NCI-H82 (cell line): Measurements from ENCODE around the gene LGALS3BP.
A peak's percentile ranks its signal among the peaks of the same experiment; 100 is the strongest.
"Not testable (repeated sequence)": the region's sequence is repeated elsewhere in the genome, so short reads cannot be mapped to it uniquely, and the experiment has no call there.

Source experiments
- DNase-seq: peaks from one replicate; lab custom pipeline; 2025; lab: John Stamatoyannopoulos, UW

The LGALS3BP gene

GRCh38 chr17:78980624-78980972, 875 bp upstream of the LGALS3BP start:
- DNase-seq = no peak

- DNase-seq = no peak
Observed at GRCh38 chr17:78977997-78978973, 1.4 kb downstream of the LGALS3BP start.

- DNase-seq = no peak
Observed at GRCh38 chr17:78977681-78977943, 2.1 kb downstream of the LGALS3BP start.

- no peak for DNase-seq
Observed at GRCh38 chr17:78976907-78977680, 2.6 kb downstream of the LGALS3BP start.

- DNase-seq = peak; percentile 84
Observed at GRCh38 chr17:78974635-78975591, 4.8 kb downstream of the LGALS3BP start.

- DNase-seq = no peak
Observed at GRCh38 chr17:78973792-78974520, 5.8 kb downstream of the LGALS3BP start.

- no peak for DNase-seq
Observed at GRCh38 chr17:78973196-78973595, 6.5 kb downstream of the LGALS3BP start.

GRCh38 chr17:78972507-78973105, 7.1 kb downstream of the LGALS3BP start:
- no peak for DNase-seq

GRCh38 chr17:78971756-78972506, 7.8 kb downstream of the LGALS3BP start:
- DNase-seq = no peak

GRCh38 chr17:78970834-78971755, 8.6 kb downstream of the LGALS3BP start:
- DNase-seq = peak; percentile 90

GRCh38 chr17:78969865-78970264, 9.9 kb downstream of the LGALS3BP start:
- DNase-seq = no peak

GRCh38 chr17:78967782-78968362, 11.9 kb downstream of the LGALS3BP start:
- DNase-seq = no peak

GRCh38 chr17:78966910-78967600, 12.7 kb downstream of the LGALS3BP start:
- DNase-seq = no peak

- DNase-seq = no peak
Observed at GRCh38 chr17:78966123-78966813, 13.5 kb downstream of the LGALS3BP start.

- DNase-seq = no peak
Observed at GRCh38 chr17:78965491-78965924, 14.2 kb downstream of the LGALS3BP start.

- DNase-seq = no peak
Observed at GRCh38 chr17:78963378-78963777, 16.3 kb downstream of the LGALS3BP start.

- not testable (repeated sequence) for DNase-seq
Observed at GRCh38 chr17:78962984-78963348, 16.8 kb downstream of the LGALS3BP start.
